G401.6 (cell line): ENCODE data around the gene SLC9A7.
"Not testable (repeated sequence)": the region's sequence is repeated elsewhere in the genome, so short reads cannot be mapped to it uniquely, and the experiment has no call there.

Experiments
- FAIRE-seq: peaks from 2 replicates; lab custom pipeline; 2012; peaks lifted over from hg19 to GRCh38; lab: Jason Lieb, UNC

Gene SLC9A7

DNA sequence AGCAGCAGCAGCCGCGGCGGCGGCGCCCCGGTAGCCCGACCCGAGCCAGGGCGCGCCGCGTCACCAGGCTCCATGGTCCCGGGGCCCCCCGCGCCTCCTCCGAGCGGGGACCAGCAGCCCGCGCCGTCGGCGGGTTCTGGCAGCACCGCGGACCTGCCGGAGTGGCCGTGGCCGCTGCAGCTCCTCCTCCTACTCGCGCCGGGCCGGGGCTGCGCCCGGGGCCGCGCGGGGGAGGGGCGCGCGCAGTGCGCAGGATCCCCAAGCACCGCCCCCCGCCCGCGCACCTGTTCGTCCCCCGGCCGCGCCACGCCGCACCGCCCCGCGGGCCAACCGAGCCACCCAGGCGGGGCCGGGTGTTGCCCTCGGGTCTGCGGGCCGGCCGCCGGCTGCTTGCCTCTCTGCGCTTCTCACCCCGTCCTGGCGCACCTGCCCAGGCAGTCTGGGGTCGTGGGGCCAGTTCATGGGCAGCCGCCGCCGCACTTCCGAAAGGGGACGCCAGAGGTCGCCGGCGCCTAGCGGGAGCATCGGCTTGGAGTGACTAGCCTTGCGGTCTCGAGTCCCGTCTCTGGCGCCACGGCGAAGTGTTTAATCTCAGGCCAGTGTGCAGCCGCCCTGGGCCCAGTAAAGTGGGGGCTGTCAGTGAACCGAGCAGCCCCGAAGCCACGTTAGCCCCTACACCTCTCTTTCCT lies at the start of gene SLC9A7:
Gene SLC9A7 (minus strand): TSS at position 163 of the 689 bp plus-strand sequence. CDS start 89 bp downstream, at position 74.
- FAIRE-seq: no peak

DNA sequence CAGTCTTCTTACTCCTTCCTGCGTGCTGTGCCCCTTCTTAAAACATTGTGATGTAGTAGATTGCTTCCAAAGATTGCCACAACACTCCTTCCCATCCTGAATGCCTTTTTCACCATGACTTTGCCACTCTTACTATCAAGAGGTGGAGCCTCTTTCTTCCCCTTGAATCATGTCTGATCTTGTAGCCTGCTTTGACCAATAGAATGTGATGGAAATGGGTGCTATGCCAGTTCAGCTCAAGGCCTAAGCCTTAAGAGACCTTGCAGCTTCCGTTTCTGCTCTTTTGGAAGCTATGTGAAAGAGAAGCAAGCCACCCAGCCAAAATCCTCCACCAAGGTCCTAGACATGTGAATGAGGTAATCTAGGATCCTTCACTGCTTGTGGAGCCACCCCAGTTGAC lies 46.4 kb upstream of the SLC9A7 start:
- FAIRE-seq: no peak

DNA sequence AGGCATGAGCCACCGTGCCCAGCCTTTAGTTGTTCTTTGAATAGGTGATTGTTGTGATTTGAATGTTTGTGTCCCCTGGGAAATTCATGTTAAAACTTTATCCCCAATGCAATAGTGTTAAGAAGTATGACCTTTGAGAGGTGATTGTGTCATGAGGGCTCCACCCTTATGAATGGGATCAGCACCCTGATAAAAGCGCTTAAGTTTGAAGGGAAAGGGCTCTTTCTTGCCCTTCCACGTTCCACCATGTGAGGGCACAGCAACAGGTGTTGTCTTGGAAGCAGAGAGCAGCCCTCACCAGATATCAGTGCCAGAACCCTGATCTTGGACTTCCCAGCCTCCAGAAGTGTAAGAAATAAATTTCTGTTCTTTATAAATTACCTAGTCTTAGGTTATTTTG lies 44.2 kb upstream of the SLC9A7 start:
- no peak for FAIRE-seq

DNA sequence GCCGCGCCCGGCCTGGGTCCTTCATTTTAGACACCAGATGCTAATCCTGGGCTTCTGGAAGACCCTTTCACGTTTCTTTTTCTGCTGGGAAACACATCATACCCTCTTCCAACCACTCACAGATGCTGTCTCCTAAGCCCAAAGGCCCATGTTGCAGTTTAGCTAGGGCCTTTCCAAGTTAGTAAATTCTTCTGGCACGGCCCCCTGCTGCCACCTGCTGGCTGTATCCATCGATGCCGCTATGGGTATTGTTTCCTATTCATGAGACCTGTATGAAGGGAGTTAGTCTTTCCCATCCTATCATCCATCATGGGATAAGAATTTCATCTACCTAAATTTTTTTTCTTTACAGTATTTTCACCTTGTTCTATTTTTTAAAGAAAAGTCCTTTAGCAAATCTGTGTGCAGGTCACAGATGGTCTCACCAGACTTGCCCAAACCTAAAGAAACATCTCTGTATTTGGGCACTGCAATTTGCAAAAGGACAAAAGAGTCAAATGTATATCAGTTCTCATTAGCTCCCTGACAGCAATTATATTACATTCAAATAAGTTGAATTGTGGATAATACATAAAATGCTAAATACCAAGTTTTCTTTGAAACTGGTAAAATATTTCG lies 37.8 kb upstream of the SLC9A7 start:
- FAIRE-seq: peak; percentile 90

DNA sequence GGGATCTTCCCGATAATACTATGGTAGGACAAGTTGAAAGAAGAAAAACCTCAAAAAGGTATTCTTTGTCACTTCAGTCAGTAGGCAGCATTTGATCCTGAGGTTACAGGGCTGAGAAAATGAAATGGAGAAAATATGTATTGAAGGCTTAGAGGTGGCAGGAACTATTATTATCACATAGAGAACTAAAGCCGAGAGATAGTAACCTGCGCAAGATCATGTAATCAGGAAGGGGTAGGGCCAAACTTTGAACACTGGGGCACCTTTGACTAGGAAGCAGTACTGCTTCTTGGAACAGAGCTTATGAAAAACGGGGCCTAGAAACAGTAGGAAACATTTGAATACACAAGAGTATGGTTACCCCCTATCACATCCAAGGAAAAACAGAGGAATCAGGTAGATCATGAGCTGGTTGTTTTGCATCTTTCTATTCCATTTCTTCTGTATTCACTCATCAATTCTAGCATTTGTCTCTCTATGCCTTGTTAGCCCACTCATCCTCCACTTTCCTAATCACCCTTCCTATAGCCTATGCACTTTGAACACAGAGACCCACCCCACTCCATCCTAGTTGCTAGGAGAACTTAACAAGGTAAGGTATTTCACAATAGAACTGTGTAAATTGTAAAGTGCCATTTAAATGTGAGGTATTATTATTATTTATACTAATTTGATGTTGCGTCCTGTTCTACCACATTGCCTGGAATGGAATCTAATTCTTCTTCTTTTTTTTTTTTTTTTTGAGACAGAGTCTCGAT lies 34.6 kb upstream of the SLC9A7 start:
- no peak for FAIRE-seq

DNA sequence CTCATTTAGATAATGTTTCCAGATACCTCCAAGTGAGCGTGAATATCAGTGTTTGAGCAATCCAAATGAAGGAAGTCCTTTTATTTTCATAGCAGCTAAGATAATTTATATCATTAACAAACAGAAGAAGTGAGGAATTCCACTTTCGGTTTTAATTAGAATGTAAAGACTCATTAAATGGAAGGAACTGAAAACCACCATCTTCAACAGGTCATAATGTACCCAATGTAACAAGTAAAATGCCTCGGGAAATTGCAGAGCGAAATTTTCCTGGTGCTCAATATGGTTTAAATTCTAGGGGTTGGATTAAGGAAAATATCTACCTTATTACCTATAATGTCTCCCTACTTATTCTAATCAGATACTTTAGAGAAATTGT lies 33.9 kb upstream of the SLC9A7 start:
- FAIRE-seq: no peak

DNA sequence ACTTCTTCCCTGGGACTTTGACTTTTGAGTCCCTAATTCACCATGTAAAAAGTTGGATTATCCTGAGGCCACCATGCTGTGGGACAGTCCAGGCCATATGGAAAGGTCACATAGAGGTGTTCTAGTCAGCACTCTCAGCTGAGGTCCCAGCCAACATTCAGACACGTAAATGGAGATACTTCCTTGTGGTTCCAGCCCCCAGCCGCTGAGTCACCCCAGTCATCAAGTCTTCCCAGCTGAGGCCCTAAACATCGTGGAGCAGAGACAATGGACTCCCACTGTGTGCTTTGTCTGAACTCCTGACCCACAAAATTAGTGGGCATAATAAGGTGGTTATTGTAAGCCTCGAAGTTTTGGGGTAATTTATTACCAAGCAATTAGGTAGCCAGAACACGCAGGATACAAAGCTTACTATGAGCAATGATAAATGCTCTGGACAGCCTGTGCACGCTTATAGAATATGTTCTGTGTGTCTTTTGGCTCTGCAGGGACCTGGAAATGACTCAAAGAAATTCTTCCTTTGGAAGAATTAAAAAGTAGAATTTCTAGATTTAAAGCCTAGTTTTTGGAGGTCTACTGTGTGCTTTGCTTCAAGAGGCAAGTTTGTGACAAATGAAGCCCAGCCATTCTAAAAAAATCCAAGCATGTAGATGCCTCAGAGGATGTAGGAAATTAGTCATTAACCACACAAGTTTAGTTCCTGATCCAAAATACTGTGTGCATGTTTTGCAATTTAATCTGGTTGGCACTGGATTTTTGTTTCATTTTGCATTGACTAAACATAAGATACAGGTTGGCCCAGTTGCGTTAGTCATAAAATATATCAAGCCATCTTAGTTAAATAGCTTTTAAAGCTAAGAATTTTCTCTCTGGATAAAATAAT lies 33.2 kb upstream of the SLC9A7 start:
- no peak for FAIRE-seq

DNA sequence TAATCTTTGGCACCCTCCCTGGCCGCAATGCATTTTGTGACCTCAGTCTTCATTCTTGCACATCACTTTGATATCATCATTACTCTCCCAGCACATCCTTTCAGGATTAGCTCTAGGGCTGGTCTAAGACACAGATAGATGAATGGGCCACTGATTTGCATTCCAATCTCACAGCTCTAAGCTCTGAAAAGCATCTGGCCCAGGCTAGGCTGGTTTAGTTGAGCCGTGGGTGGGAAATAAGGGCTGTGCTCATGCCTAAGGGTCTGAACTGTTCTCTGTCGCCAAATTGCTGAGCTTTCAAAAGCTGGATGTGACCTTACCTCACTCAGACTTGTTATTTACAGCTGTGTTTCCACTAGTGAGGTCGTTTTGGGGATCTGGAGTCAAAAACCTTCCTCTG lies 30.0 kb upstream of the SLC9A7 start:
- FAIRE-seq: no peak

DNA sequence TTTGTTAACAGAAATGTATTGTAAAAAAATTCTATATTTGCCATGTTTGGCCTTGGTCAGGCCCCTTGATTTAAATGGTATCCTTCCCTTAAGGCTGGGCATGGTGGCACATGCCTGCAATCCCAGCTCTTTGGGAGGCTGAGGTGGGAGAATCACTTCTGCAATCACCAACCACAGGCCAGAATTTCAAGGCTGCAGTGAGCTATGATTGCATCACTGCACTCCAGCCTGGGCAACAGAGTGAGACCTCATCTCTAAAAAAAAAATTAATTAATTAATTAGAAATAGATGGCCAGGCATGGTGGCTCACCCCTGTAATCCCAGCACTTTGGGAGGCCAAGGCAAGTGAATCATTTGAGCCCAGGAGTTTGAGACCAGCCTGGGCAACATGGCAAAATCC lies 25.5 kb upstream of the SLC9A7 start:
- FAIRE-seq: not testable (repeated sequence)

DNA sequence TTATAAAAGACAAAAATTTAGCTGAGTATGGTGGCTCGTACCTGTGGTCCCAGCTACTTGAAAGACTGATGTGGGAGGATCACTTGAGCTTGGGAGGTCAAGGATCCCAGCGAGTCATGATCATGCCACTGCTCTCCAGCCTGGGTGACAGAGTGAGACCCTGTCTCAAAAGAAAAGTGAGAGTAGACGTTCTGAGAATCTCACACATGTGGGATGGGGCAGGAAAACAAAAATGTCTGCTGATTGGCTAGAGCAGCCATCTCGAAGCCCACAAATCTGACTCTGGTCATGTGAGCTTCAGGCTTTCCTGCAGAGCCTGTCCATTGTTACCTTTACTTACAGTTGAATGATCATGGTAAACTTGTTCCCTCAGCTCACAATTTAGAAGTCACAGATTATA lies 23.1 kb upstream of the SLC9A7 start:
- no peak for FAIRE-seq

DNA sequence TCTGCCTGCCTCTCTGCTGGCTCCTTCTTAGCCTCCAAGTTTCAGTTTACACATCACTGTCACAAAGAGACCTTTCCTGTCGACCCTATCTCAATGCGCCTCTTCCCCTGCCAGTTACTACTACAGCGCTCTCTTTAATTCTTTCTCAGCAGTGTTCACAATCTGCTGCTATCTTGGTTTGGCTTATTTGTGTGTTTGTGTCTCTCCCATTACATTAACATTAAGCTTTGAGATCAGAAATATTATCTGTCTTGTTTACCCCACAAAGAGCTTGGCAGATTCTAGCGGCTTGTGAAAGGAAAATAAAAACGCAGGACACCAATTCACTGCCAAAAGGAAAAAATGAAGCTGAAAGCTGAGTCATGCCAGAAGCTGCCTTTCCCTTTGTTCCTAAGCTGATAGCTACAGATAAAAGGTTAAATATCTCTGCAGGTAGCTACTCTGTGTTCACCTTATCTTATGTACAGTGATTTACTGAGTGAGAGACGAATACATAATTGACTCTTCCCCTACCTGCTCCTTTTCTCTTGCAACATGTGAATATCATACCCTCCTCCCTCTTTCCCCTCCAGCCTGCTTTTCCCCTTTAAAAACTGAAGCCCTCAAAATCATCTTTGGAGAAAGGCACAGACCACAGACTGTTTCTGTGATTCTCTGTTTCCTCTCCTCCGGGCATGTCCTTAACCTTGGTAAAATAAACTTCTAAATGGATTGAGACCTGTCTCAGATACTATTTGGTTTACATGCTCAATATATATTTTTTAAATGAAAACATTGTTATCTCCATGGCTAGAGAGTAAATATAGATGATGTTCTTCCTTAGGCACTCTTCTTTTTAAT lies 19.3 kb upstream of the SLC9A7 start:
- no peak for FAIRE-seq

DNA sequence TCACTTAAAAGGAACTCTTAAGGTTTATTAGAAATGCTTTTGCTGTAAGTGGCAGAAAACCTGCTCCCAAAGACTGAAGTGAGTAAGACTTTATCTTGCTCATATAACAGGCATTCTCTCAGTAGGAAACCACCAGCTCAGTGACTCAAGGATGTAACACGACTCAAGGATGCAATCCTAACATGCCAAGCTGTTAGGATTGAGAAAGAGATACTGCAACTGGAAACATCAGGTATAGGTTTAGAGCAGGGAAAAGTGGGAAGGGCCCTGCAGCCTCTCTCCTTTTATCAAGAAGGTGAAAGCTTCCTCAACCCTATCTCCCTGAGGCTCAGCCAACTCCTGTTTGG lies 11.9 kb upstream of the SLC9A7 start:
- FAIRE-seq: no peak

DNA sequence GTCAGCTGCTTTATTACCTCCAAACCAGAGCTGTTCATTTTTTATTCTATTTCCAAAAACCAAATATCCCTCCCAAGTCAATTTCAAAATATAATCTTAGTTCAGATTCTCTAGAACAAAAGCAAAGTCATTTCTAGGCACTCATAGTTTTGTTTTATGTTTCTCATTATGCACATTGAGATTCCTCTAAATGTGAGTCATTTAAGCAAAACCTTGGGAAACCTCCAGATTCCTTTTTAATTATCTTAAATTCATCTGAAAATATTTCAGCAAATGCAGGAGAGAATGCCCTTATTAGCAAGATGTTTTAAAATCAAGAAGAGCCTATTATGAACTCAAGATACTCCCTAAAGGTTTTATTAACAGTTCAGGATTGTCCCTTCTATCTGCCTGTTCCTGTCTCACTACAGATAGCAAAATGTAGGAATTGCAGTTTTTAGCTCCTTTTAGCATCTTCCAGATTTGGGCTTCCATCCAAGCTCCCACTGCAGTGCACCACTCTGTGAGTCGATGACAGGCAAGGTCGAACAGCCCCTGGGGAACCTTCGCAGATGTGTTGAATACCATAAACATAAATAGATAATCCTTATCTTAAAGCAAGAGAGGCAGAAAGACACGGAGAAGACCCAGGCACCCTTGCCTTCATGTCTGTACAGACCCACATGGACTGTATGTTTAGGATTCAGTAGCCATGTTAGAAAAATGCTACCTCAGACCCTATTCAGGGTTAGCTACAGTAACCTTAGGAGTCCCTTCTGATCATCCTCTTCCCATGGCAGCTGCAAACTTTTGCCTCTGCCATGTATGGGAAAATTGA lies 11.3 kb upstream of the SLC9A7 start:
- FAIRE-seq: no peak

DNA sequence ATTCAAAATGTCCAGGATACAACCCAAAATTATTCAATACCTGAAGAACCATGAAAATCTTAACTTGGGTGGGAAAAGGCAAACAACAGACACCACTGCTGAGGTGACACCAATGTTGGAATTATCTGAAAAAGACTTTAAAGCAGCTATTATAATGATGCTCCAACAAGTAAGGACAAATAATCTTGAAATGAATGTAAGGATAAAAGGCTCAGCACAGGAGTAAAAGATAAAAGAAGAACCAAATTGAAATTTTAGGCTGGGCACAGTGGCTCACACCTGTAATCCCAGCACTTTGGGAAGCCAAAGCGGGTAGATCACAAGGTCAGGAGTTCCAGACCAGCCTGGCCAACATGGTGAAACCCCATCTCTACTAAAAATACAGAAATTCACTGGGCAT lies 4.0 kb upstream of the SLC9A7 start:
- FAIRE-seq: no peak

DNA sequence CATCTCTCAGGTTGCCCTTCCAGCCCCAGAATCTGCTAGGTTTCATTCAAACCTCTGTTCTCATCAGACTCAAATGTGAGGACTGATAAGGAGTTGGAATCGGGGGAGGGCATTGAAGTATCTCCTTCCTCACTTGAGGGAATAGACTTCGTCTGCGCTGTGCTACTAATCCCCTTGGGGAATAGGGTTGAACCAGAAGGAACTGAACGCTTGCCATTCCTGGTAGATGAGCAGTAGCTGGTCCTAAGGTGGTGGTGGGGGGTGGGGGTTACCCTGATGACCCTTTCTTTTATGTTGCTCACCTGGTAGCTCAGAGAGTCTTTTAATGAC lies 692 bp upstream of the SLC9A7 start:
- FAIRE-seq: no peak

DNA sequence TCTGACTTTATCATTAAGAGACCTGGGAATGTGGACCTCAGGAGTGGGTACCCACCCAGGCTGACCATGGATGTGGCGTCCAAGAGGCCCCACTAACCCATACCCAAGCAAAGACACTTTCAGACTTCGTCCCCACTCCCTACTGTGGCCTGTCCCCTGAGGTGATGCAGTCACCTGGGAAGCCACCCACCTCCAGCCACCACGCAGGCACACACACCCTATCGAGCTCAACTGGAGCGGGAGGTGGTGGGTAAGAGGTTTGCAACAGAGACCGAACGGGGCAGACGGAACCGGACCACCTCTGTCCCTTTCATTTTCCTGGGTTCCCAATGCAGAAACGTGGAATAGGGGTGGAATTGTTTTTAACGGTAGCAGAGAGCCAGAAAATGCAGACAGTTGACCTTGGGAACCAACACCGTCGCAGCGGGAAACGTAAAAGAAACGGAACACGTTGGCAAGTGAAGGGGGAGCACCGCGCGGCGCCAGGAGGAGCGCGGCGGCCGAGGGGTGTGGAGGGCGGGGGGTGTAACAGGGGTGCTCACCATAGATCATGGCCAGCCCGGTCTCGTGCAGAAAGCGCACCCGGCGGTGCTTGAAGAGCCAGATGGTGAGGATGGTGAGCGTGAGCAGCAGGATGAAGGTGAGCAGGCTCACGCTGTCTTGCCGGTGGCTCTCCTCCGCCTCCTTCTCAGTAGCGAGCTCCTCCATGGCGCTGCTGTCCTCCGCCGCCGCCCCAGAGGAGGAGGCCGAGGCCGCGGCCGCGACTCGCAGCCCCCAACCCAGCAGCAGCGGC lies 559 bp downstream of the SLC9A7 start:
- FAIRE-seq: no peak

DNA sequence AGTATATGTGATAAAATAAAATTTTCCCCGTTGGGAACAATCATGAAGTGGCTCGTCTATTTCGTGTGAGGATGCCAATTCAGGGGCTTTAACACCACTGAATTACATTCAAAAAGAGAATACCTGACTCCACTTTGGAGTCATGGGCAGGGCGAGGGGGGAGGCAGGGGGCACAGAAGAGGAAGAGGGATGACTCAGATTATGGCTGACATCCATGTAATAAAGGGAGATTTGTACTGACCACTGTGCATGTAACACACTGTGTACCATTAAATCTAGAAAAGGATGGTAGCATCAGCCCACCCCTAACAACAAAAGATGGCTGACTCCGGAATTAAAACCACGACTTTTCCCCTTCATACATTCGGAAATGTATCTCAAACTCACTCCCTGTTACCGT lies 1.3 kb downstream of the SLC9A7 start:
- no peak for FAIRE-seq

DNA sequence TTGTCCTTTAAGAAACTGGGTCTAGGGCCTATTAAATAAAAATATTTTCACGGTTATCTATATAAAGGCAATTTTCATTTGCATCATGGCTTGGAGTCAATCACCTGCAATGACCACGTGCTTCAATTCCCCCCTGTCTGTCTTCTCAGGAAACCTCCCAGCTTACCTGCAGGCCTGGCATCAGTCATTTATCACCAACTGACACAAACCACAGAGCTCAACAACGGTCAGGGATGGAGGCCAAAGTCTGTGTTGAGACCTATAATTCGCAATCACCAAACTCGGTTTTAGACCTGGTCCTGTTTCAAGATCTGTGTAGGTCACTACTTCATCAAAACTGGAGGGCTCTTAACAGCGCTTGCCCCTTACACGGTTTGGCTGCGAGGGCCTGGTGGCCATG lies 1.9 kb downstream of the SLC9A7 start:
- no peak for FAIRE-seq

DNA sequence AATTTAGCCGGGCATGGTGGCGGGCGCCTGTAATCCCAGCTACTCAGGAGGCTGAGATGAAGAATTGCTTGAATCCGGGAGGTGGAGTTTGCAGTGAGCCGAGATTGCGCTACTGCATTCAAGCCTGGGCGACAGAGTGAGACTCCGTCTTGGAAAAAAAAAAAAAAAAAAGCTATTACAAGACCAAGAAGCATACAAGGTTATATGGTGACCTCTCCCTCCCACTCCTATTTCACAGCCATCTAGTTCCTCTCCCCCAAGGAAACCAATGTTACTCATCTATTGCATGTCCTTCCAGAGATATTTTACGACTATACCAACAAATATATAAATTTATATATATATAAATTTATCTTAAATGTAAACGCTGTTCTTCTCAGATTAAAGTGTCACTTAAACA lies 3.2 kb downstream of the SLC9A7 start:
- no peak for FAIRE-seq

DNA sequence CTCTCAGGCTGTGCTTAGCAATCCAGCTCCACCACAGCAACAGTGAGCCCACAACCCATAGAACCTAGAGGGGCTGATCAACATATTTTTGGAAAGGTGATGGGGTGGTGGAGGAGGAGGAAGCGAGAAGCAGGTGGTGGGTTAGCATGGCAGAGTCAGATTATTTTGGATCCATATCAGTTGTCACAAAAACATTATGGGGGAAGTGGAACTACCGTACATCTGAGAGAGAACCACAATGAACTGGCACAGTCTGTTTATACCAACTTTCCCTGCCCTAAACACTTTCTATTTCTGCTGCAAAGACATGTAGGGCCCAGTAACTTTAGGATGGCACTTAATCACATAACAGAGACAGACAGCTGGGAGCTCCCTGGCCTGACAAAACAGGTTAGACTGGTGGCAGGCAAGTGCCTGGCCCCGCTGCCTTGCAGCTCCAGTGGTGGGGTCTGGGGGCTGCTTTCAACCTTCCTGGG lies 4.3 kb downstream of the SLC9A7 start:
- FAIRE-seq: no peak
